ENCODE measurements around the gene ACSS1. TPM values are rescaled to one million over a fixed set of nuclear protein-coding genes. Genes with fewer than 3 reads are reported as not detected.

ACSS1 gene
- total RNA-seq, 1 donor from 2014 or later = 0.72 TPM

DNA sequence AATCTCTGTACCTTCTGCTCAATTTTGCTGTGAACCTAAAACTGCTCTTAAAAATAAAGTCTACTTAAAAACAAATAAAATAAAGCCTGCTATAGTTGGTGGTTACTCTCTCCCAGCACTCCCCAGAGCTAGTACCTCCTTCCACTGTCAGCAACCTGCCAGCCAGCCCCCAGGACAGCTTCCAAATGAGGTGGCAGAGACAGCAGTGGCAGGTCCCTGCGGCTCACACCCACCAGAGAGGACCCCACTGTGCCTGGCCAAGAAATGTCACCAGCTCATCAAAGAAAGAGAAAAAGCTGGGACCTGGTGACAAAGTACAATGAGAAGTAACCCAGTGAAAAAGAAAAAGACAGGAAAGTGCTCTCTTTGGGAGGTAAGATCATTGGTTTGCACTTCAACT, 80.6 kb downstream of the ACSS1 start:
- no peak for DNase-seq (ENCODE audit: low spot score, unreplicated experiment)
- Mint-ChIP-seq H3K4me1 (ENCODE audit: low read depth) (no peaks in the 10 kb centered on the region), H3K27ac (no peak overlapping the region), H3K4me3 (ENCODE audit: low read depth) (no peak overlapping the region), H3K9me3 (ENCODE audit: low read depth) (peaks cover 25% of the 10 kb centered on the region), H3K27me3 (no peaks in the 10 kb centered on the region), H3K36me3 (ENCODE audit: insufficient read depth) (peaks cover 69% of the 10 kb centered on the region)
- TF ChIP-seq, protein P1, sequence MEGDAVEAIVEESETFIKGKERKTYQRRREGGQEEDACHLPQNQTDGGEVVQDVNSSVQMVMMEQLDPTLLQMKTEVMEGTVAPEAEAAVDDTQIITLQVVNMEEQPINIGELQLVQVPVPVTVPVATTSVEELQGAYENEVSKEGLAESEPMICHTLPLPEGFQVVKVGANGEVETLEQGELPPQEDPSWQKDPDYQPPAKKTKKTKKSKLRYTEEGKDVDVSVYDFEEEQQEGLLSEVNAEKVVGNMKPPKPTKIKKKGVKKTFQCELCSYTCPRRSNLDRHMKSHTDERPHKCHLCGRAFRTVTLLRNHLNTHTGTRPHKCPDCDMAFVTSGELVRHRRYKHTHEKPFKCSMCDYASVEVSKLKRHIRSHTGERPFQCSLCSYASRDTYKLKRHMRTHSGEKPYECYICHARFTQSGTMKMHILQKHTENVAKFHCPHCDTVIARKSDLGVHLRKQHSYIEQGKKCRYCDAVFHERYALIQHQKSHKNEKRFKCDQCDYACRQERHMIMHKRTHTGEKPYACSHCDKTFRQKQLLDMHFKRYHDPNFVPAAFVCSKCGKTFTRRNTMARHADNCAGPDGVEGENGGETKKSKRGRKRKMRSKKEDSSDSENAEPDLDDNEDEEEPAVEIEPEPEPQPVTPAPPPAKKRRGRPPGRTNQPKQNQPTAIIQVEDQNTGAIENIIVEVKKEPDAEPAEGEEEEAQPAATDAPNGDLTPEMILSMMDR (IDR thresholded peaks at IDR 0.05; ENCODE audit: unreplicated experiment) = no peak

DNA sequence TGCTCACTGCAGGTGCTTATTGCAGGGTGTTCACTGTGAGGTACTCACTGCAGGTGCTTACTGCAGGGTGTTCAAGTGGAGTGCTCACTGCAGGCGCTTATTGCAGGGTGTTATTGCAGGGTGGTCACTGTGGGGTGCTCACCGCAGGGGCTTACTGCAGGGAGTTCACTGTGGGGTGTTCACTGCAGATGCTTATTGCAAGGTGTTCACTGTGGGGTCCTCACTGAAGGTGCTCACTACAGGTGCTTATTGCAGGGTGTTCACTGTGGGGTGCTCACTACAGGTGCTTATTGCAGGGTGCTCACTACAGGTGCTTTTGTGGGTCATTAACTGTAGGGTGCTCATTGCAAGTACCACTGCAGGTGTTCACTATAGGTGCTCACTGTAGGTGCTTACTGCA, 85.6 kb downstream of the ACSS1 start:
- Mint-ChIP-seq H3K9me3 (ENCODE audit: low read depth) (peaks cover 17% of the 10 kb centered on the region), H3K4me3 (ENCODE audit: low read depth) (no peak overlapping the region), H3K36me3 (ENCODE audit: insufficient read depth) (peaks cover 41% of the 10 kb centered on the region), H3K27ac (no peak overlapping the region), H3K4me1 (ENCODE audit: low read depth) (no peaks in the 10 kb centered on the region), H3K27me3 (no peaks in the 10 kb centered on the region)
- TF ChIP-seq, protein P1 (IDR thresholded peaks at IDR 0.05; ENCODE audit: unreplicated experiment) = no peak
- no peak for DNase-seq (ENCODE audit: low spot score, unreplicated experiment)

GRCh38 chr20:24971376-24972101, 86.4 kb downstream of the ACSS1 start:
- no peak for DNase-seq (ENCODE audit: low spot score, unreplicated experiment)
- TF ChIP-seq, protein P1 (IDR thresholded peaks at IDR 0.05; ENCODE audit: unreplicated experiment) = no peak
- Mint-ChIP-seq H3K27me3 (no peaks in the 10 kb centered on the region), H3K27ac (no peak overlapping the region), H3K36me3 (ENCODE audit: insufficient read depth) (peaks cover 34% of the 10 kb centered on the region), H3K4me1 (ENCODE audit: low read depth) (no peaks in the 10 kb centered on the region), H3K9me3 (ENCODE audit: low read depth) (peaks cover 13% of the 10 kb centered on the region), H3K4me3 (ENCODE audit: low read depth) (no peak overlapping the region)

GRCh38 chr20:24970754-24971153, 87.2 kb downstream of the ACSS1 start:
- H3K36me3 Mint-ChIP-seq (ENCODE audit: insufficient read depth) = peaks cover 27% of the 10 kb centered on the region
- DNase-seq (ENCODE audit: low spot score, unreplicated experiment) = no peak
- H3K4me3 Mint-ChIP-seq (ENCODE audit: low read depth) = no peak overlapping the region
- peaks cover 5% of the 10 kb centered on the region for H3K9me3 Mint-ChIP-seq (ENCODE audit: low read depth)
- H3K27me3 Mint-ChIP-seq = no peaks in the 10 kb centered on the region
- TF ChIP-seq, protein P1 (IDR thresholded peaks at IDR 0.05; ENCODE audit: unreplicated experiment) = no peak
- no peak overlapping the region for H3K27ac Mint-ChIP-seq
- H3K4me1 Mint-ChIP-seq (ENCODE audit: low read depth) = no peaks in the 10 kb centered on the region

GRCh38 chr20:24970030-24970553, 87.8 kb downstream of the ACSS1 start:
- H3K4me3 Mint-ChIP-seq (ENCODE audit: low read depth) = no peak overlapping the region
- no peaks in the 10 kb centered on the region for H3K4me1 Mint-ChIP-seq (ENCODE audit: low read depth)
- H3K36me3 Mint-ChIP-seq (ENCODE audit: insufficient read depth) = peaks cover 23% of the 10 kb centered on the region
- TF ChIP-seq, protein P1 (IDR thresholded peaks at IDR 0.05; ENCODE audit: unreplicated experiment) = no peak
- H3K27ac Mint-ChIP-seq = no peak overlapping the region
- no peak for DNase-seq (ENCODE audit: low spot score, unreplicated experiment)
- no peaks in the 10 kb centered on the region for H3K27me3 Mint-ChIP-seq
- H3K9me3 Mint-ChIP-seq (ENCODE audit: low read depth) = no peaks in the 10 kb centered on the region

All from progenitor cell of endocrine pancreas (in vitro differentiated cells).